Kidney capillary endothelial cell (primary cell): Measurements from ENCODE around the gene BEND7.
A peak's percentile ranks its signal among the peaks of the same experiment; 100 is the strongest.
"Not testable (repeated sequence)": the region's sequence is repeated elsewhere in the genome, so short reads cannot be mapped to it uniquely, and the experiment has no call there.

Experiments used
- DNase-seq: peaks from one replicate; pipeline ENCODE4 v3.0.0-alpha.2; 2018; ENCODE audit warnings: low spot score

The BEND7 gene

GRCh38 chr10:13528875-13529713, at the start of gene BEND7:
Gene BEND7, minus strand, starts transcription at chr10:13529014. Its CDS starts 481 bp downstream, at chr10:13528533.
- DNase-seq: peak; percentile 7

- DNase-seq: no peak
Measured at GRCh38 chr10:13573960-13574359, 45.1 kb upstream of the BEND7 start.

GRCh38 chr10:13571541-13571940, 42.7 kb upstream of the BEND7 start:
- no peak for DNase-seq

GRCh38 chr10:13567030-13567429, 38.2 kb upstream of the BEND7 start:
- no peak for DNase-seq

- no peak for DNase-seq
Measured at GRCh38 chr10:13564576-13564975, 35.8 kb upstream of the BEND7 start.

- DNase-seq: no peak
Measured at GRCh38 chr10:13563481-13564445, 34.9 kb upstream of the BEND7 start.

- no peak for DNase-seq
Measured at GRCh38 chr10:13560597-13560996, 31.8 kb upstream of the BEND7 start.

- DNase-seq: no peak
Measured at GRCh38 chr10:13559124-13559700, 30.4 kb upstream of the BEND7 start.

GRCh38 chr10:13555884-13556510, 27.2 kb upstream of the BEND7 start:
- no peak for DNase-seq

GRCh38 chr10:13550802-13551201, 22.0 kb upstream of the BEND7 start:
- no peak for DNase-seq

GRCh38 chr10:13542533-13542932, 13.7 kb upstream of the BEND7 start:
- no peak for DNase-seq

- DNase-seq: not testable (repeated sequence)
Measured at GRCh38 chr10:13537985-13538384, 9.2 kb upstream of the BEND7 start.

- peak; percentile 38 for DNase-seq
Measured at GRCh38 chr10:13536674-13537366, 8.0 kb upstream of the BEND7 start.

- no peak for DNase-seq
Measured at GRCh38 chr10:13535346-13535745, 6.5 kb upstream of the BEND7 start.

- DNase-seq: no peak
Measured at GRCh38 chr10:13529714-13529973, 830 bp upstream of the BEND7 start.

GRCh38 chr10:13528123-13528874, 515 bp downstream of the BEND7 start:
- no peak for DNase-seq

GRCh38 chr10:13527864-13528122, 1.0 kb downstream of the BEND7 start:
- no peak for DNase-seq

- DNase-seq: peak; percentile 81
Measured at GRCh38 chr10:13526948-13527863, 1.6 kb downstream of the BEND7 start.

GRCh38 chr10:13525663-13526062, 3.2 kb downstream of the BEND7 start:
- no peak for DNase-seq

GRCh38 chr10:13521026-13521425, 7.8 kb downstream of the BEND7 start:
- no peak for DNase-seq
